TTC549 (cell line): Measurements from ENCODE around the gene POLE4.

Experiments used
- FAIRE-seq: peaks from 2 replicates; lab custom pipeline; 2012; peaks lifted over from hg19 to GRCh38; lab: Jason Lieb, UNC

POLE4 gene

GRCh38 chr2:74941284-74941683, 17.2 kb upstream of the POLE4 start:
- FAIRE-seq: no peak

- FAIRE-seq: no peak
These were observed 16.2 kb upstream of the POLE4 start for GRCh38 chr2:74942263-74942662.

GRCh38 chr2:74944987-74945787, 13.3 kb upstream of the POLE4 start:
- no peak for FAIRE-seq

- FAIRE-seq: no peak
These were observed 12.6 kb upstream of the POLE4 start for GRCh38 chr2:74945788-74946331.

GRCh38 chr2:74947703-74948102, 10.7 kb upstream of the POLE4 start:
- FAIRE-seq: no peak

- no peak for FAIRE-seq
These were observed 9.7 kb upstream of the POLE4 start for GRCh38 chr2:74948779-74949178.

- no peak for FAIRE-seq
These were observed 7.2 kb upstream of the POLE4 start for GRCh38 chr2:74951211-74951754.

- FAIRE-seq: no peak
These were observed 5.9 kb upstream of the POLE4 start for GRCh38 chr2:74952575-74952974.

- no peak for FAIRE-seq
These were observed 4.5 kb upstream of the POLE4 start for GRCh38 chr2:74953796-74954499.

- FAIRE-seq: no peak
These were observed 4.0 kb upstream of the POLE4 start for GRCh38 chr2:74954500-74954874.

- FAIRE-seq: no peak
These were observed 563 bp upstream of the POLE4 start for GRCh38 chr2:74957886-74958273.

GRCh38 chr2:74959106-74959751, 786 bp downstream of the POLE4 start:
- FAIRE-seq: no peak

GRCh38 chr2:74966887-74967286, 8.4 kb downstream of the POLE4 start:
- FAIRE-seq: no peak

- FAIRE-seq: no peak
These were observed 16.6 kb downstream of the POLE4 start for GRCh38 chr2:74975016-74975415.

GRCh38 chr2:74979844-74980243, 21.4 kb downstream of the POLE4 start:
- no peak for FAIRE-seq

- no peak for FAIRE-seq
These were observed 24.1 kb downstream of the POLE4 start for GRCh38 chr2:74982577-74982976.

GRCh38 chr2:74983631-74984392, 25.4 kb downstream of the POLE4 start:
- no peak for FAIRE-seq

GRCh38 chr2:74984947-74985637, 26.6 kb downstream of the POLE4 start:
- no peak for FAIRE-seq

- FAIRE-seq: no peak
These were observed 27.7 kb downstream of the POLE4 start for GRCh38 chr2:74985978-74986609.

- FAIRE-seq: no peak
These were observed 33.5 kb downstream of the POLE4 start for GRCh38 chr2:74991977-74992376.

- FAIRE-seq: no peak
These were observed 41.0 kb downstream of the POLE4 start for GRCh38 chr2:74999468-74999867.
